Airway epithelial cell (primary cell): ENCODE data around the gene COA4. TPM values are rescaled to one million over a fixed set of nuclear protein-coding genes. Genes with fewer than 3 reads are reported as not detected.

Experiments
- total RNA-seq: library from RNA; depleted of rRNA; stranded (reverse); fragments of >200 nt; gene quantifications from 2 replicates; pipeline ENCODE4 v1.2.3, GENCODE V29; 2015

The COA4 gene
- 107 and 124 TPM in 2 replicates for total RNA-seq

GRCh38 chr11:73876424-73877310 is at the start of gene COA4, which contains the start of gene PAAF1:
Gene COA4, minus strand, starts transcription at chr11:73876846. Its CDS starts 3,468 bp downstream, at chr11:73873378.
Gene PAAF1, plus strand, starts transcription at chr11:73876999. Its CDS starts 23 bp downstream, at chr11:73877022.

Other genes with a start within 250 kb of the COA4 start
- not detected in 2 replicates for gene PLEKHB1, start 230.3 kb downstream of the COA4 start, total RNA-seq
- 133 and 235 TPM in 2 replicates for gene RAB6A, start 115.8 kb downstream of the COA4 start, total RNA-seq
- gene MRPL48, start 89.0 kb downstream of the COA4 start, total RNA-seq: 60.4 and 64.1 TPM in 2 replicates
- gene PAAF1, start 153 bp upstream of the COA4 start, total RNA-seq: 10.9 and 16.5 TPM in 2 replicates
- 0.14 and 0.28 TPM in 2 replicates for gene DNAJB13, start 74.2 kb upstream of the COA4 start, total RNA-seq
- gene UCP2, start 106.0 kb upstream of the COA4 start, total RNA-seq: 36.2 and 39.6 TPM in 2 replicates
- gene UCP3, start 132.2 kb upstream of the COA4 start, total RNA-seq: not detected in 2 replicates